Naive B cell (primary cell): ENCODE data around the gene ASB4. TPM values are rescaled to one million over a fixed set of nuclear protein-coding genes. Genes with fewer than 3 reads are reported as not detected.
A peak's percentile ranks its signal among the peaks of the same experiment; 100 is the strongest.

Experiments
- ATAC-seq, 2 donors: fragments of 150-1000 bp; cut with Tn5 transposase; 2 replicates each; pipeline ENCODE4 v1.10.0; 2021; ENCODE audit warnings: low read depth in 2 of 2, mild to moderate bottlenecking in 2 of 2, moderate library complexity in 2 of 2
- DNase-seq: peaks from one replicate; pipeline ENCODE4 v3.0.0; 2022
- H3K27ac Mint-ChIP-seq, 6 donors: one replicate each; pipeline ENCODE4 v1.8.0; 2020 to 2022; ENCODE audit warnings: mild to moderate bottlenecking in 6 of 6, mixed read lengths in 6 of 6, moderate library complexity in 5 of 6, inconsistent platforms in 2 of 6
- H3K27me3 Mint-ChIP-seq, 3 donors: one replicate each; pipeline ENCODE4 v1.8.0; 2021 to 2022; ENCODE audit warnings: mixed read lengths in 3 of 3, mild to moderate bottlenecking in 1 of 3
- H3K36me3 Mint-ChIP-seq, 2 donors: one replicate each; pipeline ENCODE4 v1.8.0; 2020 to 2022; ENCODE audit warnings: mixed read lengths in 2 of 2, inconsistent platforms in 1 of 2, mild to moderate bottlenecking in 1 of 2
- H3K4me1 Mint-ChIP-seq, 3 donors: one replicate each; pipeline ENCODE4 v1.8.0; 2020 to 2022; ENCODE audit warnings: mixed read lengths in 3 of 3, inconsistent platforms in 1 of 3, mild to moderate bottlenecking in 1 of 3, moderate library complexity in 1 of 3
- H3K4me3 Mint-ChIP-seq, 8 donors: one replicate each; pipeline ENCODE4 v1.8.0; 2020 to 2022; ENCODE audit warnings: mild to moderate bottlenecking in 8 of 8, mixed read lengths in 8 of 8, moderate library complexity in 8 of 8, inconsistent platforms in 2 of 8
- H3K9me3 Mint-ChIP-seq, 7 donors: one replicate each; pipeline ENCODE4 v1.8.0; 2020 to 2022; ENCODE audit warnings: mixed read lengths in 7 of 7, mild to moderate bottlenecking in 5 of 7, inconsistent platforms in 2 of 7, moderate library complexity in 1 of 7
- polyA plus RNA-seq, 6 donors: library from polyadenylated mRNA; unstranded; fragments of 300-500 nt; fragmentation: Illumina TruSeq; gene quantifications; one replicate each; pipeline ENCODE4 v1.2.3, GENCODE V29; 2021; ENCODE audit warnings: low read depth in 6 of 6

Gene ASB4
- polyA plus RNA-seq, 6 donors from 2014 or later = not detected

- Mint-ChIP-seq H3K27ac (no peak overlapping the region), H3K9me3 (no peaks in the 10 kb centered on the region), H3K4me1 (peaks cover 7 to 17% (median 13%) of the 10 kb centered on the region in 3 donors), H3K27me3 (peaks cover 0 to 5% (median 0%) of the 10 kb centered on the region in 3 donors), H3K4me3 (peak overlapping the region in 1 of 8 donors; percentile 36), H3K36me3 (no peaks in the 10 kb centered on the region)
- DNase-seq = peak; percentile 9
- peak; percentile 65 to 71 for ATAC-seq
Observed at GRCh38 chr7:95470452-95470851, 15.3 kb upstream of the ASB4 start.

GRCh38 chr7:95471071-95471470, 14.7 kb upstream of the ASB4 start:
- no peaks in the 10 kb centered on the region for H3K36me3 Mint-ChIP-seq
- H3K27ac Mint-ChIP-seq = peak overlapping the region in 2 of 6 donors; percentile 17 to 47

GRCh38 chr7:95472581-95473161, 13.1 kb upstream of the ASB4 start:
- ATAC-seq (no peak), DNase-seq (no peak)
- no peaks in the 10 kb centered on the region for H3K36me3 Mint-ChIP-seq
- peaks cover 7 to 17% (median 13%) of the 10 kb centered on the region in 3 donors for H3K4me1 Mint-ChIP-seq
- peaks cover 0 to 5% (median under 1%) of the 10 kb centered on the region in 3 donors for H3K27me3 Mint-ChIP-seq
- H3K27ac Mint-ChIP-seq = no peak overlapping the region
- no peaks in the 10 kb centered on the region for H3K9me3 Mint-ChIP-seq
- no peak overlapping the region for H3K4me3 Mint-ChIP-seq

More at GRCh38 chr7:95471071-95471470, 14.7 kb upstream of the ASB4 start:
- no peak overlapping the region for H3K4me3 Mint-ChIP-seq
- H3K9me3 Mint-ChIP-seq = no peaks in the 10 kb centered on the region
- no peak for DNase-seq
- peaks cover 7 to 17% (median 13%) of the 10 kb centered on the region in 3 donors for H3K4me1 Mint-ChIP-seq
- H3K27me3 Mint-ChIP-seq = peaks cover 0 to 5% (median 0%) of the 10 kb centered on the region in 3 donors
- no peak for ATAC-seq

GRCh38 chr7:95473276-95473985, 12.3 kb upstream of the ASB4 start:
- H3K4me3 Mint-ChIP-seq = no peak overlapping the region
- ATAC-seq = no peak
- no peak overlapping the region for H3K27ac Mint-ChIP-seq
- no peaks in the 10 kb centered on the region for H3K9me3 Mint-ChIP-seq
- H3K36me3 Mint-ChIP-seq = no peaks in the 10 kb centered on the region
- H3K4me1 Mint-ChIP-seq = peaks cover 7 to 17% (median 13%) of the 10 kb centered on the region in 3 donors
- peaks cover 0 to 6% (median 5%) of the 10 kb centered on the region in 3 donors for H3K27me3 Mint-ChIP-seq
- no peak for DNase-seq

- Mint-ChIP-seq H3K27ac (no peak overlapping the region), H3K4me3 (no peak overlapping the region), H3K4me1 (peaks cover 0 to 9% (median 8%) of the 10 kb centered on the region in 3 donors), H3K36me3 (no peaks in the 10 kb centered on the region), H3K27me3 (peaks cover 0 to 6% (median 5%) of the 10 kb centered on the region in 3 donors), H3K9me3 (no peaks in the 10 kb centered on the region)
- DNase-seq (no peak), ATAC-seq (no peak)
Observed at GRCh38 chr7:95476072-95476847, 9.5 kb upstream of the ASB4 start.

DNA sequence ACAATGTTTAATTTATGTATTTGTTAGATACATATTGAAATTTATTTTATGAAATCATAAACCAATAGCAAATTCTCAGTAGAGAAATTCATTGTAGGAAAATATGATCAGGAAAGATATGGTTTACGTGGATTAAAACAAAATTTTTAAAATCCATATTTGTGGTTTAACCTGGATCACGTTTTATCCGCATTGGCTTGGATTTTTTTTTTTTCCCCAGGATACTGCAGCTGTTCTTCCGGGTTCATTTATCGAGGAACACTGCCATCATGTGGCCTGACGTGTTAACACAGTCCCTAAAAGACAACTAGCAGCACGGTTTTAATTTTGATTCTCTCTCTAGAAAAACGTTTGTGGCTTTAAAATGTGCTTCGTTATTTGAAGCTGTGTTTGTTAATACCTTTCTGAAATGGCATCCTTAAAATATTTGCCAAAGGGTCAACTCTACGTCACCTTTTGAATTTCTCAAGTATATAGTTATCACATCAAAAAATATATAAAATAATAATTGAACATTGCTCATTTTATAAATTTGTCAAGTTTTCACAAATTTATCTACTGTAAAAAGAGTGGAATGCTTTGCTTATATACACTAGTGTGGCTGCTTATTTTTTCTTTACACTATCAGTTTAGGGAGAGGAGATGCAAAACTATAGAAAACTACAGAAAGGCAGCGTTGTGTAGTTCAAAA, 8.7 kb upstream of the ASB4 start:
- Mint-ChIP-seq H3K4me1 (peaks cover 0 to 8% (median 6%) of the 10 kb centered on the region in 3 donors), H3K27ac (no peak overlapping the region), H3K4me3 (no peak overlapping the region), H3K36me3 (no peaks in the 10 kb centered on the region), H3K9me3 (no peaks in the 10 kb centered on the region), H3K27me3 (peaks cover 0 to 6% (median 0%) of the 10 kb centered on the region in 3 donors)
- ATAC-seq = peak; percentile 47 to 58
- DNase-seq = peak; percentile 32

DNA sequence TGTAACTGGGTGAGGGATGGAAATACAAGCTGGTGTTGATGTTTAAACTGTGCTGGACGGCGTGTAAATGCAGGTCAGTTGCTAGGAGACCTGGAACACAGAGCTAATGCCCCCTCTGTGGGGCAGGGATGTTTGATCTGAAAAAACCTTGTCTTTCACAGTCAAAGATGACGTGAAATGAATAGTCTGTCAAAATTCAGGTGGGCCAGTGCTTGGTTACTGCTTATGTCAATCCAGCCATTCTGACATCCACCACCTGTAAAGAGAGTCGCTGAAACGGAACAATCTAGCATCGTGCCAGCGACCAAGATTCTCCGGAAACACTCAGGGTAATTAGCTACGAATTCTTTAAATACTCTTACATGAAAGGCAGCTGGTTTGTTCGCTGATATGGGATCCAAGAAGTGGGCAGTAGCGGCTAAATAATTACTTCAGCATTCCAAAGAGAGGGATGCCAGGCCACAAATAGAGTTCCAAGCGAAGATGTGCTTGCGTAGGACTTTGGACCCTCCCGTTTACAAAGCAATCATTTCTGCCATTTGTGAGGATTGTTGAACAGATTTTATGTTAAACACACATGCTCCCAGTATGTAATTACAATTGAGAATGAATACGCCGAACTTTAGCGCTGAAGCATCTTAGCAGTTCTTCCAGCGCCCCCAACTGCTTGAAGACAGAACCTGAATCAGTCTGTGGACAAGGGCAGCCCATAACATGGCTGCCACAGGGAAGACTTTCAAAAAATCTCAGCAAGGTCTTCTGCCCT, 7.3 kb upstream of the ASB4 start:
- no peak overlapping the region for H3K4me3 Mint-ChIP-seq
- DNase-seq = no peak
- H3K4me1 Mint-ChIP-seq = peaks cover 0 to 6% (median 4%) of the 10 kb centered on the region in 3 donors
- H3K27ac Mint-ChIP-seq = no peak overlapping the region
- H3K9me3 Mint-ChIP-seq = no peaks in the 10 kb centered on the region
- H3K27me3 Mint-ChIP-seq = peaks cover 0 to 13% (median 11%) of the 10 kb centered on the region in 3 donors
- peak in 1 of 2 donors; percentile 14 for ATAC-seq
- no peaks in the 10 kb centered on the region for H3K36me3 Mint-ChIP-seq

- H3K36me3 Mint-ChIP-seq = no peaks in the 10 kb centered on the region
- no peak for DNase-seq
- peaks cover 0 to 6% (median 4%) of the 10 kb centered on the region in 3 donors for H3K4me1 Mint-ChIP-seq
- ATAC-seq = peak; percentile 56 to 61
- peak overlapping the region in 2 of 6 donors; percentile 34 to 42 for H3K27ac Mint-ChIP-seq
- no peak overlapping the region for H3K4me3 Mint-ChIP-seq
- peaks cover 0 to 15% (median 11%) of the 10 kb centered on the region in 3 donors for H3K27me3 Mint-ChIP-seq
- no peaks in the 10 kb centered on the region for H3K9me3 Mint-ChIP-seq
Observed at GRCh38 chr7:95479992-95480624, 5.6 kb upstream of the ASB4 start.

DNA sequence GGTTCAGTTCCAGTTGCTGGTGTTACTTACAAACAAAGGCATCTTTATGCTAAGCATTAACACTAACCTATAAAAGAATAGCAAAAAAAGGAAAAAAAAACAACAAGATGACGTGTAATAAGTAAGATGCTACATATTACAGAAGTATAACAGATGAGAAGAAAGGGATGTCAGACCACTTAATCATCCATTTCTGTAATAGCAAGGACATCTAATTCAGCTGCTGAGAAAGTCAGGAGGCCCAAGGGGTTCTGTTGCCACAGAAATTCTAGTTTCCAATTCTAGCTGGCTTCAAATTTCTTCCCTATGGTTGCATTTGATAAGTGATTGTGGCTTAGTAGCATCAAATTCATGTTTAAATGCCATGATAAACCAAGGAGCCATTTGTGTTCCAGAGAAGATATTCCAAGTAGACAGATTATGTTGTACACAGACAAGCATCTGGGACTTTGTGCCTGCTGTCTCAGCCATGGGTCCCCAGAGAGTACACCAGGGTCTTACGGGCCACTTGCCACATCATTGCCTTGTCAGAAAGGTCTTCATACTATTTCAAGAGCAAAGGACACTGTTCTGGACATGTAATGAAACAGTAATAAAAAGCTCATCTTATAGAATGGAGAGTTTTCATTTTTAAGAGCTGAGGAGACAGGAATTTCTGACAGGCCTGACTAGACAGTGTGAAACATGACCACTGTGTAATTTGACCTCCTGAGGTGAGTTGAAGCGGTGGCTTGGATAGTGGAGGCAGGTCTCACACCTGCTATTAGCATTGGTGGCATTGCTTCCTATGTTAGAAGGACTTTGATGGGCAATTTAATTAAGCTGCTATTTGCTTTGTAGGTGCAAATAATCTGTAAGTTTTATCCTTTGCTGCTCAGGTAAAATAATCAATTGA, 4.2 kb upstream of the ASB4 start:
- Mint-ChIP-seq H3K4me3 (no peak overlapping the region), H3K36me3 (no peaks in the 10 kb centered on the region), H3K27me3 (peaks cover 0 to 22% (median 11%) of the 10 kb centered on the region in 3 donors)

GRCh38 chr7:95482424-95482823, 3.3 kb upstream of the ASB4 start:
- no peak for DNase-seq
- peaks cover 0 to 22% (median 11%) of the 10 kb centered on the region in 3 donors for H3K27me3 Mint-ChIP-seq
- no peak for ATAC-seq
- peaks cover 0 to 6% (median 4%) of the 10 kb centered on the region in 3 donors for H3K4me1 Mint-ChIP-seq
- no peaks in the 10 kb centered on the region for H3K9me3 Mint-ChIP-seq
- no peaks in the 10 kb centered on the region for H3K36me3 Mint-ChIP-seq
- H3K27ac Mint-ChIP-seq = no peak overlapping the region
- no peak overlapping the region for H3K4me3 Mint-ChIP-seq

More for the DNA sequence above, 4.2 kb upstream of the ASB4 start:
- no peaks in the 10 kb centered on the region for H3K9me3 Mint-ChIP-seq
- peaks cover 0 to 6% (median 4%) of the 10 kb centered on the region in 3 donors for H3K4me1 Mint-ChIP-seq
- no peak for ATAC-seq
- H3K27ac Mint-ChIP-seq = no peak overlapping the region
- no peak for DNase-seq

- Mint-ChIP-seq H3K36me3 (no peaks in the 10 kb centered on the region), H3K4me1 (no peaks in the 10 kb centered on the region), H3K27ac (no peak overlapping the region), H3K4me3 (no peak overlapping the region), H3K27me3 (peaks cover 0 to 14% (median 0%) of the 10 kb centered on the region in 3 donors), H3K9me3 (no peaks in the 10 kb centered on the region)
- ATAC-seq (no peak), DNase-seq (no peak)
Observed at GRCh38 chr7:95490231-95490762, 4.6 kb downstream of the ASB4 start.
